SH-SY5Y (cell line): ENCODE measurements around the gene NTF3.

Source experiments
- GATA2 ChIP-seq: IDR thresholded peaks from 2 replicates; pipeline ENCODE4 v1.6.1; 2011; ENCODE audit warnings: mild to moderate bottlenecking, low read depth, low read length
- GATA3 ChIP-seq: IDR thresholded peaks from 2 replicates; pipeline ENCODE4 v1.6.1; 2011; ENCODE audit warnings: low read depth, mild to moderate bottlenecking, low read length, moderate library complexity

DNA sequence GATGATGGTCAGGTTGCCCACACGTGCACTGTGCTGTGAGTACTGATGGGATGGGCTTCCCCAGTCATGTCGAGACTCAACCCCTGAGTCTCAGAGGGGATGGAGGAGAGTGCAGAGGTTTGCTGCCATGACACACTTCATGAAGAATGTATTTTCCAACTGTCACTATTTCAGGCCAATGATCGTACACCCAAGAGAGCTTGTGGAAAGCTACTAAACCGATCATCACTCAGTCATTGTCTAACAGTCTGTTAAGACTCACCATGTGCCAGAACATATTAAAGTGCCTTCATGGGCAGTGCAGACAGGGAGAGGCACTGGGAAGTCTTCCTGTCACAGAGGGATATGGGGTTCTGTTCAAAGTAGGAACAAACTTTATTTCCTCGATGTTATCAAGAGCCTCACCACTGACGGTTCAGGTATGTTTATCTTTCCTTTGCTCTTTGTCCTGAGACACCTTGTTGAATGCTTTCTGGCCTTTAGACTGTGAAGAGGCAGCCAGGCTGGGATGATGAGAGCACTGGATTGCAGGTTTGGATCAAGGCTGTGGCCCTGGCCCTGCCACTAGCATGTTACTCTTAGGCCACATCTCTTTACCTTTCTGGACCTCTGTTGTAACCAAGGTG, 41.6 kb upstream of the NTF3 start:
- no peak for TF ChIP-seq GATA2
- no peak for TF ChIP-seq GATA3
